DLD1 (cell line): ENCODE measurements around the gene PDS5B.
"Not testable (repeated sequence)": the region's sequence is repeated elsewhere in the genome, so short reads cannot be mapped to it uniquely, and the experiment has no call there.

Experiments
- in situ Hi-C: cut with HindIII; loops from 2 replicates; pipeline ENCODE4 v1.10.0; 2017; ENCODE audit warnings: low sequenced_read_pairs

PDS5B gene

DNA sequence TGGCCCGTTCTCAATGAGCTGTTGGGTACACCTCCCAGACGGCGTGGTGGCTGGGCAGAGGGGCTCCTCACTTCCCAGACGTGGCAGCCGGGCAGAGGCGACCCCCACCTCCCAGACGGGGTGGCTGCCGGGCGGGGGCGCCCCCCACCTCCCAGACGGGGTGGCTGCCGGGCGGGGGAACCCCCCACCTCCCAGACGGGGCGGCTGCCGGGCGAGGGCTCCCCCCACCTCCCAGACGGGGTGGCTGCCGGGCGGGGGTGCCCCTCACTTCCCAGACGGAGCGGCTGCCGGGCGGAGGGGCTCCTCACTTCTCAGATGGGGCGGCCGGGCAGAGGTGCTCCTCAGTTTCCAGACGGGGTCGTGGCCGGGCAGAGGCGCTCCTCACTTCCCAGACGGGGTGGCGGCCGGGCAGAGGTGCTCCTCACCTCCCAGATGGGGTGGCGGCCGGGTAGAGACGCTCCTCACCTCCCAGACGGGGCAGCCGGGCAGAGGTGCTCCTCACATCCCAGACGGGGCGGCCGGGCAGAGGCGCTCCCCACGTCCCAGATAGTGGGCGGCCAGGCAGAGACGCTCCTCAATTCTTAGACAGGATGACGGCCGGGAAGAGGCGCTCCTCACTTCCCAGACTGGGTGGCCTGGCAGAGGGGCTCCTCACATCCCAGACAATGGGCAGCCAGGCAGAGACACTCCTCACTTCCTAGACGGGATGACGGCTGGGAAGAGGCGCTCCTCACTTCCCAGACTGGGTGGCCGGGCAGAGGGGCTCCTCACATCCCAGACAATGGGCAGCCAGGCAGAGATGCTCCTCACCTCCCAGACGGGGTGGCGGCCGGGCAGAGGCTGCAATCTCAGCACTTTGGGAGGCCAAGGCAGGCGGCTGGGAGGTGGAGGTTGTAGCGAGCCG, 135.1 kb downstream of the PDS5B start:
- in situ Hi-C loops: not testable (repeated sequence)

DNA sequence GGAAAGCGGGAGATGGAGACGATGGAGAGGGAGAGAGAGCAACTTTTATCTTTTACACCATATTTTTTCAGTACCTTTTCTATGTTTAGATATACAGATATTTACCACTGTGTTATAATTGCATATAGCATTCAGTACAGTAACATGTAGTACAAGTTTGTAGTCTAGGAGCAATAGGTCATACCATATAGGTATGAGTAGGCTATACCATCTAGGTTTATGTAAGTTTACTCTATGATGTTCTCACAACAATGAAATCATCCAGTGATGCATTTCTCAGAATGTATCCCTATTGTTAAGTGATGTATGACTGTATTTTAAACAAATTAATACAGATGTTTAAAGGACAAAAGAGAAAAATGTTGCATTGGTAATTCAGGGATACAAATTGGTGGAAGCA, 136.1 kb downstream of the PDS5B start:
- in situ Hi-C loops: no loop called here

DNA sequence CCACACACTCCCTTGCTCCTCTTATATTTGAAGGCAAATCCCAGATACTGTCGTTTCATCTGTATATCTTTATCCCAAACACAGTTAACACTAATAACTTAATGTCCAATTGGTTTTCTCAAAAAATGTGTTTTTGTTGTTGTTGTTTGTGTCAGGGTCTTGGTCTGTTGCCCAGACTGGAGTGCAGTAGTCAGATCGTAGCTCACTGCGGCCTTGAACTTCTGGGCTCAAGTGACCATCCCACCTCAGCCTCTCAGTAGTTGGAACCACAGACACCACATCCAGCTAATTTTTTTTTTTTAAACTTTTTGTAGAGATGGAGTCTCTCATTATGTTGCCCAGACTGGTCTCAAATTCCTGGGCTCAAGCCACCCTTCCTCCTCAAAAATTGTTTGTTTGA, 137.7 kb downstream of the PDS5B start:
- in situ Hi-C loops: no loop called here

DNA sequence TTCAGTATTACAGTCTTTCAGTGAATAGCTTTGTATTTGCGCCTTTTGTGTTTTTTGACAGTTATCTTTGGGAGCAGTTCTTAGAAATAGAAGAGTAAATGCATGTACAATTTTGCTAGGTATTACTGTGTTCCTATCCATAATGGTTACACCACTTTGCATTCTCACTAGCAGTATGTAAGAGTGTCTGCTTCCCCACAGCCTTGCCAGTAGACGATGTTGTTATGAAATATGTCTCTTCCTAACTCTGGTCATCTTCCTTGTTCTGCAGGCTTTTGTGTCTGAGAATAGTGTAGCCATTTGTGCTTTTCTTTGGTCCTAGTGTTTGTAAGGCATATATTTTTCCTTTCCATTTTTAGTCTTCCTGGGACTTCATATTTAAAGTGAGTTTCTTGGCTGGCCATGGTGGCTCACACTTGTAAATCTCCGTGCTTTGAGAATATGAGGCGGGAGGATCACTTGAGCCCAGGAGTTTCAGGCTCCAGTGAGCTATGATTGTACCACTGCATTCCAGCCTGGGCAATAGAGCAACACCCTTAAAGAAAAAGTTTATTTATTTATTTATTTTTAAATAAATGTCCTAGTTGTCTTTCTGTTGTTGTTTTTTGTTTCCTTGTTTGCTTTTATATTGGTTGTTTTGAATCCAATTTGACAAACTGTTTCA, 140.3 kb downstream of the PDS5B start:
- in situ Hi-C loops: no loop called here

DNA sequence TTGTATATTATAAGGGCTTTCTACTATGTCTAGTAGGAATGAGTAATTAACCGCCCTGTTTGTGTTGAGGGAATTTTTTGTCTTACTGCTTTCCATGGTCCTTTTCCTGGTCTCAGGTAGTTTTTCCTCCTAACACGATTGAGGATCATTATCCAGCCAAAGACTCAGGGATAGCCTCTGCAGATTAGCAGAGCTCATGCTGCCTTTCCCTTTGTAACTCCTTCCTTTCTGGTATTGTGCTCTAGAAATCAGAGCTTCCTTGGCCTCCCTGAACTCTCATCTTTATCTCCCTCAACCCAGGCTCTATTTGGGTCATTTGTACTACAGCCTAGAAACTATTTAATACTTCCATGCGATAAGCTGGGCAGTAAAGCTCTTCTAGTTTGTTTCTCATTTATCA, 142.1 kb downstream of the PDS5B start:
- in situ Hi-C loops: no loop called here

DNA sequence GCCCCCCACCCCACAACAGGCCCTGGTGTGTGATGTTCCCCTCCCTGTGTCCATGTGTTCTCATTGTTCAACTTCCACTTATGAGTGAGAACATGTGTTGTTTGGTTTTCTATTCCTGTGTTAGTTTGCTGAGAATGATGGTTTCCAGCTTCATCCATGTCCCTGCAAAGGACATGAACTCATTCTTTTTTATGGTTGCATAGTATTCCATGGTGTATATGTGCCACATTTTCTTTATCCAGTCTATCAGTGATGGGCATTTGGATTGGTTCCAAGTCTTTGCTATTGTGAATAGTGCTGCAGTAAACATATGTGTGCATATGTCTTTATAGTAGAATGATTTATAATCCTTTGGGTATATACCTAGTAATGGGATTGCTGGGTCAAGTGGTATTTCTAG, 142.8 kb downstream of the PDS5B start:
- in situ Hi-C loops: not testable (repeated sequence)

DNA sequence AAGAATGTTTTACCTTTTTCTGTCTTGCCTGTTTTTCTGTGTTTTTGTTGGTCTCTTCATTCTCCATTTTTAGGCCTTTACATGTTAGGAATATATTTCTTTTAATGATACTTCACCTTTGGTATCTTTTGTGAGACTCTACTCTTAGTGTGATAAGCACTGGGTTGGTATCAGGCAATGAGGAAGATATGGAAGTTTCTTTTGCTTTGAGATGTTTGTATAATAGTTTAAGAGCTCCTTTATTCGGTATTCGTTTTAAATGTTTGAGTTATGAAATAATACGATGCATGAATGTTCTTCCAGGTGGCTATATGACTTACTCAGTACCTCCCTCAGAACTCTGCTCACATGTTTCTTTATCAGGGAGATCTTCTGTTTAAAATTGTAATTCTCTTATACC, 144.8 kb downstream of the PDS5B start:
- in situ Hi-C loops: no loop called here

DNA sequence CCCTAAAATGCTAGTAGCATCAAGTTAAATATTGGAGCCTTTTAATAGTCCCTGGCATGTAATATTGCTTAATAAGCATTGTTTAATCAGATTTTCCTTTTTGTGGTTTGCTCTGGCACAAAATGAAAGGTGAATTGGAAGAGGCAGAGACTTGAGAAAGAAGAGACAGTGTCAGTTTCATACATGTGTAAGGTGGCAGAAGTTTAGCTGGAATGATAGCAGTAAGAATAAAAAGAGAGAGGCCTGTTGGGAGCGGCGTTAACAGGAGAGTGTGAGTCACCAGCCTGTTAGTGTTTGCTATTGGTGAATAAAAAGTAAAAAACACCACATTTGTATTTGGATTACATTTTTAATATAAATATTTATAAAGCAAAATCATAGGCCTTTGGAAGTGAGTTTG, 145.3 kb downstream of the PDS5B start:
- in situ Hi-C loops: no loop called here

DNA sequence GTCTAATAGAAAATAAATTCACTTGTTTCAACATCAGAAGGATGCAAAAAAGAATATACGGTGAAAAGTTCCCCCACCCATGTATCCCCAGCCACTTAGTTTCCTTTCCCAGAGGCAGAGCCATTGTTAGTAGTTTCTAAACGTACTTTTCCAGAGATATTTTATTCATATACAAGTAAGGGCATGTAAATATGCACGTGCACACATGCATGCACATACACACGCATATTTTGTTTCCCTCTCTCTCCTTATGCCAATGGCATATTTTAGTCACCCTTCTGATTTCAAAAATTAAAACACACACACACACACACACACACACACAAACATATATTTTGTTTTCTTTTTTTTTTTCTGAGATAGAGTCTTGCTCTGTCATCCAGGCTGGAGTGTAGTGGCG, 147.4 kb downstream of the PDS5B start:
- in situ Hi-C loops: no loop called here

DNA sequence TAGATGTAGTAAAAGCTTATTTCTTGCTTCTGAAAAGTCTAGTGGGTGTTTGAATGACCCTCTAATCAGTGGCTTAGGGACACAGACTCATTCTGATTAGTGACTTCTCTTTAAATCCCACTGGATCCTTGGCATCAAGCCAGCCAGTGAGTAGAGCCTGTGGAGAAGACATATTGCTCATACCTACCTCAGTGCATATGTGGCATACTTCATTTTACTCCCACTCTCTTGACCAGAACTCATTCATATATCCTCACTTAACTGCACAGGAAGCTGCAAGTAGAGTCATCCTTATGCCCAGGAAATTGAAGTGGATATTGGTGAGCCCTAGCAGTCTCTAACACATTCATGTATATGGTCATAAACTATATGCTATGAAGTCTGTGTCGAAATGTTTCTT, 148.3 kb downstream of the PDS5B start:
- in situ Hi-C loops: no loop called here

DNA sequence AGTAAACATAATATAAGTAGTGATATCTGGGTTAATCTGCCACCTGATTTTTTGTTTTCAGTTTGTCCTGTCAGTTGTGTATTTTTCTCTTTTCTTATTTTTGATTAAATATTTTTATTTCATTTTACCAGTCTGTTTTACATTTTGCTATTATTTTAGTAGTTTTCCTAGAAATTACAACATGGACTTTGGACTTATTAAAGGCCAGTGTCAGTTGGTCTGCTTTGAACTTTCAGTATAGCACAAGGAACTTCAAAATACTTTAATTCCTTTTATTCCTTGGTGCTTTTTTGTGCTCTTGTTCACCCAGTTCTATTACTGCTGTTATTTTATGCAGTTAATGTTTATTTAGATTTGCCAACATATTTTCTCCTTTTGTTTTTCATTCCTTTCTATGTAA, 149.6 kb downstream of the PDS5B start:
- in situ Hi-C loops: no loop called here

DNA sequence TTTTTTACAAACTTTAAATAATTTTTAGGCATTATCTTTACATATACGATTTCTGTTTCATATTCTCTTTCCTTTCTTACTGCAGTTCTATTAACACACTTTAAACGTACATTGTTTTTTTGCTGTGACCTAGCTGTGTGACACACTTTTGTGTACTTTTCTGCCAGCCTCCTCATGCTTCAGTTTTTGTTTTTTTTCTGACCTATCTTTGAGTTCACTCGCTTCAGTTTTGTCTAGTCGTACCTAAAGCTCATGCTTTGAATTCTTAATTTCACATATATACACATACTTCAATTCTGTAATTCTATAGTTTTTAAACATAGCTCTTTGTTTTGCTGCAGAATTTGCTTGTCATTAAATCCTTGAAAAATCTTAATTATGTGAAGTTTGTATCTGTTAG, 150.4 kb downstream of the PDS5B start:
- in situ Hi-C loops: no loop called here

DNA sequence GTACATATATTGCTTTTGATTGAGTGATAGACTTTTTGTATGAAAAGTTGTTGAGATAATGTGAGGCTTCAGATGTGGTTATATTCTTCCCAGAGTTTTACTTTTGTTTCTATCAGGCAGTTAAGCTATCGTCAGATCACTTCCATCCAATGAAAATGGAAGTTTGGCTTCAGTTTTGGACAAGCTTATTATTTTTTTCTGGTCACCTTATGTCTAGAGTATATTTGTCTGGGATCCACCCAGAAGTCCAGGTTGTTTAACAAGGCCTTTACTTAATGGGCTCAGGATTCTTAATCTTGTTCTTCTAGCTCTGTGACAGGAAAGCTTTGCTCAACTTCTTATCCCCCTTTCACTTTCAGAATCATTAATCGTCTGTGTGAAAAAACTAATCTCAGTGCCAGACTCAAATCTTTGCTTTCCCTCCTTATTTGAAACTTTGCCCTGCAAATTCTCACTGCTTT, 150.9 kb downstream of the PDS5B start:
- in situ Hi-C loops: no loop called here

DNA sequence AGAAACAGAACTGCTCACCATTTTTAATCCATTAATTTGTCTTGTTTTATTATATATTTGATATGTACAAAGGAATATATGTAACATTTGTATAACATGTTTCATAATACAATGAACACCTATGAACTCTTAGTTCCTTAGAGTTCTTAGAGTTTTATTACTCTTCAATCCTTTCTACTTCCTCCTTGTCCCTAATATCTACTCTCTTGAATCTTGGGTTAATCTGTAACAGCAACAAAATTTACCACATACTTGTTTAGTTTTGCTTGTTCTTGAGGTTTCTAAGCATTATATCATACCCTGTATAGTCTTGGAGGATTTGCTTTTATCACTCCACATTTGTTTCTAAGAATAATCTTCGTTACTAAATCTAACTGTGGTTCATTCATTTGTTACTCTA, 151.4 kb downstream of the PDS5B start:
- in situ Hi-C loops: no loop called here

DNA sequence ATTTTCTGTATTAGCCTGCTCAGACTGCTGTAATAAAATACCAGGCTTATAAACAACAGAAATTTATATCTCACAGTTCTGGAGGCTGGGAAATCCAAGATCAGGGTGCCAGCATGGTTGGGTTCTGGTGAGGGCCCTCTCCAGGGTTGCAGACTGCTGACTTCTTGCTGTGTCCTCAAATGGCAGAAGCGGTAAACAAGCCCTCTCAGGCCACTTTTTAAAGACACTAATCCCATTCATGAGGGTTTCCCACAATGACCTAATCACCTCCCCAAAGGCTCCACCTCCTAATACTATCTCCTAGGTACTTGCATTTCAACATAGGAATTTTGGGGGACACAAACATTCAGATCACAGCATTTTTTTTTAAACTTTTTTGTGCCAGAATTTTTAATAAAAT, 159.3 kb downstream of the PDS5B start:
- in situ Hi-C loops: loop anchor here (10.0 kb wide), 1 partner anchor 289 kb away; no protein-coding TSS in a partner anchor

DNA sequence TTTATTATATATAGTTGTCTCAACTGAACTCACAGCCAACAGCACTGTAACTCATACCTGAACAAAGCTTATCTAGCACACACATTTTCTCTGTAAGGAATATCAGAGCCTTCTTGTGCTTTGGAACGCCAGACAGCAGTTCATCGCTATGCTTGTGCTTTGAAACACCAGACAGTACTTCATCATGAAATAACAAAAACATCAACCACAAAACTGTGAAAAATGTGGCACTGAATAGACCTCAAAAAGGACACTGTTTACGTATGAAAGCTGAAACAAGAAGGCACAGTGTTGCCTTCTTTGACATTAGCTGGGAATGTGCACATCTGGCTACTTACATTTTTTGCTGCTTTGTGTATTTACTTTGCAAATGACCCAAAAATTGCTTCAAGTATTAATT, 160.2 kb downstream of the PDS5B start:
- in situ Hi-C loops: loop anchor here (10.0 kb wide), 1 partner anchor 288 kb away; no protein-coding TSS in a partner anchor

DNA sequence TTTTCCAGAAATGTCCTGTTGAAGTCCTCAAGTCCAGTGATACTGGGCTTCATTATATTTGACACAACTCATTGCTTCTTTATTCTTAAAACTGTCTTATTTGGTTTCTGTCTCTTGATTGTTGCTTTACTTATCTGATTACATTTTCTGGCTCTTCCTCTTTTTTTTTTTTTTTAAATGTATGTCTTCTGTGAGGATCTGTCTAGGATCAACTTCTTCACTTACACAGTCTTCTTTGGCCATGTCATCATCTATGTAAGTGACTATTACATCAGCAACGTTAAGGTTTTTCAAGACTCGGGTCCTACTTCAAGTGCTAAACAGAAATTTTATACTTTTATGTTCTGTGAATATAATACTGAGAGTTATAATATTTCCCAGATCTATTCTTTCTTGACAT, 162.1 kb downstream of the PDS5B start:
- in situ Hi-C loops: loop anchor here (10.0 kb wide), 1 partner anchor 286 kb away; no protein-coding TSS in a partner anchor

DNA sequence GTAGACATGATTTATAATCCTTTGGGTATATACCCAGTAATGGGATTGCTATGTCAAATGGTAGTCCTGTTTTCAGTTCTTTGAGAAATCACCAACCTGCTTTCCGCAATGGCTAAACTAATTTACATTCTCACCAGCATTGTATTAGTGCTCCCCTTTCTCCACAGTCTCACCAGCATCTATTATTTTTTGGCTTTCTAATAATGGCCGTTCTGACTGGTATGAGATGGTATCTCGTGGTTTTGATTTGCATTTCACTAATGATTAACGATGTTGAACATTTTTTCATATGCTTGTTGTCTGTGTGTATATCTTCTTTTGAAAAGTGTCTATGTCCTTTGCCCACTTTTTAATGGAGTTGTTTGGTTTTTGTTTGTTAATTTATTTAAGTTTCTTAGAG, 165.1 kb downstream of the PDS5B start:
- in situ Hi-C loops: no loop called here

DNA sequence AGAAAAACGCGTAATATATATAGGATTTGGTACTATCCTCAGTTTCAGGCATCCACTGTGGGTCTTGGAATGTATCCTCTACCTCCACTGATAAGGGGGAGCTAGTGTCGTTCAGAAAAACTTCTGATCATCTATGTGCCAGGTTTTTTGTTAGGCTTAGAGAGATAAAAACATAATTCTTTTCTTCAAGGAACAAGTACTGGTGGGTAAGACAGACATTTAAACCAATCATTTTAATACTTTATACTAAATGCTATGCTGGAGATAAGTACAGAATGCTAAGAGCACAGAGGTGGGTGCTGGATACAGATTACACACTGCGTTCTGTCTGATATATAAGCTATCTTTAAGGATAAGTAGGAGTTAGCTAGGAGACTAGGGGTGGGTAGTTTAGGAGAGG, 166.1 kb downstream of the PDS5B start:
- in situ Hi-C loops: no loop called here

DNA sequence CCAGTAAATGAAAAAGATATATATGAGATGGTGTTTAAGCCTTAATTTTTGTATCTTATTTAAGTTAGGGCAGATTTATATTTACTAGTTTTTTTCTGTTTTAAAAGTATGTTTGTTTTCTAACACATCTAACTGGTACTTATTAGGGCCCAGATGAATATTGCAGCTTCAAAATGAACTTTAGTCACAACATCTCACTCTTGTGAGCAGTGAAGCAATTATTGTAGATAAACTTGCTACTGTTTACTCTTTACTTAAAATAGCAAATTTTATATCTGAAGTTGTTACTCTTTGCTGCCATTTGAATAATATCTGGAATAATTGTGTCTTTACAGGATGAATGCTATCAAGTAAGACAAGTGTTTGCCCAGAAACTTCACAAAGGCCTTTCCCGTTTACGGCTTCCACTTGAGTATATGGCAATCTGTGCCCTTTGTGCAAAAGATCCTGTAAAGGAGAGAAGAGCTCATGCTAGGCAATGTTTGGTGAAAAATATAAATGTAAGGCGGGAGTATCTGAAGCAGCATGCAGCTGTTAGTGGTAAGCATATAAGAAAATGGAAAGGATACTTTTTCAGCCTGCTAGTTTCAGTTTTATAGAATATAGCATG, 166.8 kb downstream of the PDS5B start:
- in situ Hi-C loops: no loop called here

DNA sequence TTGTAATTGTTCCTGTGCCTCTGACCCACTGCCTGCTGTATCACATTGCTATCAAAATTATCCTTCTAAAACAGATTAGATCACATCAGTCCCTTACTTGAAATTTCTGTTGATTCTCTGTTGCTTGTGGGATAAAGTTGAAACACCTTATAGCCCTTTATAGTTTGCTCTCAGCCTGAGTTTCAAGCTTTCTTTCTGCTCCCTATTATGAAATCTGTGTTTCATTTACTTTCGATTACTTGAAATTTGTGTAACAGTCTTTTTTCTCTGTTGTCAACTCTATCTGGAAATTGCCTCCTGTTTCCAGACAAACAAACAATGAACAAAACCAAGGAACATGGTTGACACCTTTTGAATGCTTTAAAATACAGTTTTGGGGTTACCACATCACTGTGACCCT, 167.9 kb downstream of the PDS5B start:
- in situ Hi-C loops: no loop called here

DNA sequence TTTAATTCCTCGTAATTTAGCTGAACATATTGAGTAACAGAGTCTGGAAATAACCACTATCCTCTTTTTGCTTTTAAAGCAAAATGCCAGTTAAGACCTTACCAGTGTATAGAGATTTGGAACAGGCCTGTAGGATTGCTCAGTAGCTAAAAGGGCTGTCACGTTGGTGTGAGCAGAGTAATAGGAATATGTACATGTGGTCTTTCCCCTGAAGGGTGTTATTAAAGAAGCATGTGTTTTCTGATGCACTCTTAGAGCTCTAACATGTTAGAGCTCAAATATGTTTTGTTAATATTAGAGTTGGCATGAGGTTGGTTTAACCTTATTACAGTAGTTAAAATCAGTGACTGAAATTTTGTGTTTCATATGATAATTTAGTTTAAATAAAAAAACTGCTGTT, 172.9 kb downstream of the PDS5B start:
- in situ Hi-C loops: no loop called here
